ENCODE measurements around the gene TTC12.

GRCh38 chr11:113373306-113373705 is 58.9 kb downstream of the TTC12 start:
- TF ChIP-seq POLR2AphosphoS5 (IDR thresholded peaks at IDR 0.05; ENCODE audit: borderline replicate concordance, low read depth, low read length): no peak
- TF ChIP-seq EZH2 (IDR thresholded peaks at IDR 0.05): no peak
